Measurements from ENCODE around the gene TP73. TPM values are rescaled to one million over a fixed set of nuclear protein-coding genes. Genes with fewer than 3 reads are reported as not detected.

The TP73 gene
- total RNA-seq, 1 donor from 2014 or later = 1.4 TPM

- Mint-ChIP-seq H3K27ac (no peak overlapping the region), H3K27me3 (ENCODE audit: insufficient read depth) (peaks cover 5% of the 10 kb centered on the region), H3K36me3 (ENCODE audit: low read depth) (no peaks in the 10 kb centered on the region), H3K9me3 (no peaks in the 10 kb centered on the region), H3K4me3 (no peak overlapping the region), H3K4me1 (ENCODE audit: low read depth) (peaks cover 8% of the 10 kb centered on the region)
- intact Hi-C loops (cut with micrococcal nuclease) = loop anchor here (5.0 to 10.0 kb wide), 2 partner anchors 149 to 1571 kb away; partner anchors contain the start of gene TPRG1L
- no peak for DNase-seq (ENCODE audit: low spot score)
Measured at GRCh38 chr1:3773572-3774275, 121.4 kb downstream of the TP73 start.

GRCh38 chr1:3774276-3774945 lies 122.1 kb downstream of the TP73 start:
- peaks cover 5% of the 10 kb centered on the region for H3K27me3 Mint-ChIP-seq (ENCODE audit: insufficient read depth)
- H3K4me1 Mint-ChIP-seq (ENCODE audit: low read depth) = peaks cover 8% of the 10 kb centered on the region
- H3K27ac Mint-ChIP-seq = no peak overlapping the region
- intact Hi-C loops (cut with micrococcal nuclease) = loop anchor here (5.0 to 10.0 kb wide), 2 partner anchors 150 to 1572 kb away; partner anchors contain the start of gene TPRG1L
- no peak for DNase-seq (ENCODE audit: low spot score)
- H3K9me3 Mint-ChIP-seq = no peaks in the 10 kb centered on the region
- H3K36me3 Mint-ChIP-seq (ENCODE audit: low read depth) = peaks cover 1% of the 10 kb centered on the region
- no peak overlapping the region for H3K4me3 Mint-ChIP-seq

DNA sequence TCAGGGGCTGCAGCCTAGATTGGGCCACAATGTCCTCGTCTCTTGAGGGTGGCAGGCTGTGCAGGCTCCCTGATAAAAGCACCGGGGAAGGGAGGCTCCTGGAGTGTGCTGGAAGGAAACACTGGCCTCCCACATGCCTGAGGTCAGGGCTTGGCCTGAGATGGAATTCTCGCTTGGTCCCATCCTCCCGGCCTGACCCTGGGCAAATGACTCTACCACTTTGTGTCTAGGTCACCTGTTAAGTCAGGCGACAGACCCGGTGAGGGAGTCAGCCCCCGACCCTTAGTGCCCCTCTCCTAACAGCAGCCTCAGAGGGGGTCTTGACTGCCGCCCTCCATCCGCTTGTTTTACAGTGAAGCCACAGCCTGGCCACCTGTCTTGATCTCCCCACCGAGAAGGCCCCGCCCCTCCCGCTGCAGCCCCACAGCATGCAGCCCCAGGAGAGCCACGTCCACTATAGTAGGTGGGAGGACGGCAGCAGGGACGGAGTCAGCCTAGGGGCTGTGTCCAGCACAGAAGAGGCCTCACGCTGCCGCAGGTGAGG lies 122.7 kb downstream of the TP73 start:
- Mint-ChIP-seq H3K36me3 (ENCODE audit: low read depth) (peaks cover 4% of the 10 kb centered on the region), H3K4me1 (ENCODE audit: low read depth) (peaks cover 8% of the 10 kb centered on the region), H3K9me3 (no peaks in the 10 kb centered on the region), H3K27me3 (ENCODE audit: insufficient read depth) (peaks cover 5% of the 10 kb centered on the region), H3K27ac (no peak overlapping the region), H3K4me3 (no peak overlapping the region)
- intact Hi-C loops (cut with micrococcal nuclease) = loop anchor here (5.0 to 10.0 kb wide), 2 partner anchors 150 to 1573 kb away; partner anchors contain the start of gene TPRG1L
- DNase-seq (ENCODE audit: low spot score) = no peak

DNA sequence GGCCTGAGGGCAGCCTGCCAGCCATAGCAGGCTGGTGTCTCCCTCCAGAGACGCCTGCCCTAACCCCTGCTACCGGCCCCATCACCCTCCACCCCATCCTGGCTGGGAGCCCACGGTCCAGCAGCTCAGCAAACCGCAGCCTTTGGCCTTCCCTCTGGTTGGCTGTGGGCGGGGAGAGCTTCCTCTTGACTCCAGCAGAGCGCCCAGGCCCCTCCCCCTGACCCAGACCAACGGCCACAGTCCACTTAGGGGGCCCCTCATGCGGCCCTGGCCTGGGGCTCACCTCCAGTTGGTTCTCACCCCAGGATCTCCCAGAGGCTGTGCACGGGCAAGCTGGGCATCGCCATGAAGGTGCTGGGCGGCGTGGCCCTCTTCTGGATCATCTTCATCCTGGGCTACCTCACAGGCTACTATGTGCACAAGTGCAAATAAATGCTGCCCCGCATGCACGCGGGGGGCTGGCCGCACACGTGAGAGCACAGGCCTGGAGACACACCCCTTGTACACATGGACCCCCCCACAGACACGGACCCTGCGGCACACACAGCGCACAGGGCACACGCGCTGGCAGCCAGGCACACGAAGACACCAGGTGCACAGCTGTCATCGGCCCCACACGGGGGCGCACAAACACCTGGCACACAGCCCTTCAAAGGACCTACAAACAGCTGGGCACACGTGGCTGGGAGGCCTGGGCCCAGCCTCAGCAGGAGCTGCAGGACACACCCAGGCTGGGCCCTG lies 123.3 kb downstream of the TP73 start:
- peak; percentile 30 for DNase-seq (ENCODE audit: low spot score)
- Mint-ChIP-seq H3K4me3 (no peak overlapping the region), H3K27ac (no peak overlapping the region), H3K4me1 (ENCODE audit: low read depth) (peaks cover 8% of the 10 kb centered on the region), H3K36me3 (ENCODE audit: low read depth) (peaks cover 6% of the 10 kb centered on the region), H3K27me3 (ENCODE audit: insufficient read depth) (peaks cover 2% of the 10 kb centered on the region), H3K9me3 (no peaks in the 10 kb centered on the region)
- intact Hi-C loops (cut with micrococcal nuclease) = loop anchor here (1.0 to 10.0 kb wide), 3 partner anchors 21 to 151 kb away; partner anchors contain the start of genes LRRC47 and TPRG1L

GRCh38 chr1:3776231-3776961 lies 124.1 kb downstream of the TP73 start:
- Mint-ChIP-seq H3K27me3 (ENCODE audit: insufficient read depth) (peaks cover 2% of the 10 kb centered on the region), H3K4me1 (ENCODE audit: low read depth) (peaks cover 8% of the 10 kb centered on the region), H3K9me3 (no peaks in the 10 kb centered on the region), H3K4me3 (no peak overlapping the region), H3K27ac (no peak overlapping the region), H3K36me3 (ENCODE audit: low read depth) (peaks cover 12% of the 10 kb centered on the region)
- DNase-seq (ENCODE audit: low spot score) = no peak
- intact Hi-C loops (cut with micrococcal nuclease) = loop anchor here (1.0 to 10.0 kb wide), 3 partner anchors 20 to 152 kb away; partner anchors contain the start of genes LRRC47 and TPRG1L

DNA sequence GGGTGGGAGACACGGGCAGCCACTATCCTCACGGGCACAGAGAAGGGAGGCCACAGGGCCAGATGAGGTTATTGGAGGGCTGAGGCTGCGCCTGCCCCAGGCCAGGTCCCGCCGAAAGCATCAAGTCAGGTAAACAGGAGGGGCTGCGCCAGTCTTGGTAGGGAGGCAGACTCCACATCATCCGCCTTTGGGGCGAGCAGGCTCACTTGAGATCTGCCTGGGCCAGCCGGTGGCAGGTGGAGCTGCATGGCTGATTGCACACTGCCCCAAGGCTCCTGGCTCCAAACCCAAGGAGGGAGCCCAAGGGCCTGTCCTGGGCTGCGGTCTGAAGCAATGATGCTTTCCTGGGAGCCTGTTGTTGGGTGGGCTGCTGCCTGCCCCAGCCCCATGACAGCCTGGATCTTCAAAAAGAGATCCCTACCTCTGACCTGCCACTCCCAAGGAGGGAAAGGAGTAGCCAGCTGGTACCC lies 124.8 kb downstream of the TP73 start:
- intact Hi-C loops (cut with micrococcal nuclease) = loop anchor here (10.0 kb wide), 1 partner anchor 152 kb away; the partner anchor contains the start of gene TPRG1L
- H3K9me3 Mint-ChIP-seq = no peaks in the 10 kb centered on the region
- no peak for DNase-seq (ENCODE audit: low spot score)
- H3K27me3 Mint-ChIP-seq (ENCODE audit: insufficient read depth) = no peaks in the 10 kb centered on the region
- H3K36me3 Mint-ChIP-seq (ENCODE audit: low read depth) = peaks cover 15% of the 10 kb centered on the region
- no peak overlapping the region for H3K4me3 Mint-ChIP-seq
- H3K4me1 Mint-ChIP-seq (ENCODE audit: low read depth) = peaks cover 4% of the 10 kb centered on the region
- no peak overlapping the region for H3K27ac Mint-ChIP-seq

DNA sequence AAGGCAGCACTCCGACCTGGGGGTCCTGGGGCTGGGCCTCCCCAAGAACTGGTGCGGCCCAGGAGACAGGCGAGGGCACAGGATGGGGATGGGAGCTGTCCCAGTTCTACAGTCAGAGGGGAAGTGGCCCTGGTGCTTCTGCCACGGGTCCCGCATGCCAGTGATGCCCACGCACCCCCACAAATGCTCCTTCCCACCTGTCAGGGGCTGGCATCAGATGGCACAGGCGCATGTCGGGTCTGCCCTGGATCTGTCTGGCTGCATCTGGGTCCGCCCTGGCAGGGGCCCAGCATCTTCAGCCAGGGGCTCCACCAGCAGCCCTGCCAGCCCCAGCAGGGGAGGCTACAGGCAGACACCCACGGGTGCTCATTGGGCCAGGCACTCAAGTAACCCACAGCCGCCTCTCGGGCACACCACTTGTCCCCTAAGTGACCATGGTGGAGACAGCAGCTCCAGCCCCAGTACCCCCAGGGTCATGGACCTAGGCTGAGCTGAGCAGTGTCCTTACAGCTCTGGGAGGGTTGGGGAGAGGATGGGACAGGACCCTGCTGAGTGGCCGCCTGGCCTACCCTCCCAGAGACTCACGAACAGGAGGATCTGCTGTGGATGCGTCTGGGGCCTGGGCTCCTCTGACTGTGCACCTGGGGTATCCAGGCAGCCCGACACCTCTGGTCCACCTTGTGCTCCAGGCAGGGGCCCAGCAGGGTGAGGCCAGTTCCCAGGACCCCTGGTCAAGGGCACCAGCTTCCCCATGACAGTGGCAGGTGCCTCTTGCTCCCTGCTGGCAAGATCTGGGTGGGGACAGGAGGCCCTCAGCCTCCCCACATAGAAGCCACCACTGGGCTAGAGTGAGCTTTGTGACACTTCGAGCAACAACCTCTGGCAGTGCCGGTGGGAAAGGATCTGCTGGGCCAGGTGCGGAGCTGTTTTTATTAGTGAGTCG lies 125.6 kb downstream of the TP73 start:
- Mint-ChIP-seq H3K4me1 (ENCODE audit: low read depth) (peaks cover 4% of the 10 kb centered on the region), H3K27ac (no peak overlapping the region), H3K36me3 (ENCODE audit: low read depth) (peaks cover 20% of the 10 kb centered on the region), H3K4me3 (no peak overlapping the region), H3K27me3 (ENCODE audit: insufficient read depth) (no peaks in the 10 kb centered on the region), H3K9me3 (no peaks in the 10 kb centered on the region)
- DNase-seq (ENCODE audit: low spot score) = no peak
- intact Hi-C loops (cut with micrococcal nuclease) = loop anchor here (10.0 kb wide), 1 partner anchor 153 kb away; the partner anchor contains the start of gene TPRG1L

GRCh38 chr1:3778590-3779264 lies 126.4 kb downstream of the TP73 start:
- Mint-ChIP-seq H3K4me1 (ENCODE audit: low read depth) (peaks cover 4% of the 10 kb centered on the region), H3K36me3 (ENCODE audit: low read depth) (peaks cover 20% of the 10 kb centered on the region), H3K27ac (no peak overlapping the region), H3K27me3 (ENCODE audit: insufficient read depth) (no peaks in the 10 kb centered on the region), H3K9me3 (no peaks in the 10 kb centered on the region), H3K4me3 (no peak overlapping the region)
- intact Hi-C loops (cut with micrococcal nuclease) = loop anchor here (10.0 kb wide), 1 partner anchor 154 kb away; the partner anchor contains the start of gene TPRG1L
- DNase-seq (ENCODE audit: low spot score) = no peak

DNA sequence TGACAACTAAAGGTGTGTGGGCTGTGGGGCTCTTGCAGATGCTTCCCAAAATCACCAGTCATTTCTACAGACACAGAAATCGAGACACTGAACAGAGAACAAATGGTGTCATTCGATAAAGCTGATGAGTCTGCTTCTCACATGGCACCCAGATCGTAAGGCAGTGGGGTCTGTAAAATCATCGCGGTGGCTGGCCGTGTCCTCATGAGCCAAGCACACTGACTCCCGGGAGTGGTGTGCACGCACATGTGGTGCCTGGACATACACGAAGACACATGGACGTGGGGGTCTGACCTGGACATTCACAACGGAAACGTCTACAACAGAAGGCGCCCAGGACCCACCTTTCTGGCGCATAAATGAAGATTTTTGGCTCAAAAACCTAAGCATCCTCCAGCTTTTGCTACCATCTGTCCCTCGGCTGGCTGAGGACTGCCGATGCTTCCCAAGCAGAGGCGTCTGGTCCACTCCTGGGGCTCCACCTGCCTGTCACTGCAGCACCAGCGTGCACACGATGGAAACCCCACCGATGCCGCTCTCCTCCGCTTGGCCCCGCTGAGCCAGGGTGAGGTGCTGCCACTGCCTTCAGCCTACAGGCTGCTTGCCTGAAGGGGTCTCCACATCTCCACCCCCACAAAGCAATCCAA lies 127.1 kb downstream of the TP73 start:
- H3K27ac Mint-ChIP-seq = no peak overlapping the region
- intact Hi-C loops (cut with micrococcal nuclease) = loop anchor here (10.0 kb wide), 1 partner anchor 155 kb away; the partner anchor contains the start of gene TPRG1L

GRCh38 chr1:3779912-3780416 lies 127.6 kb downstream of the TP73 start:
- Mint-ChIP-seq H3K27me3 (ENCODE audit: insufficient read depth) (no peaks in the 10 kb centered on the region), H3K36me3 (ENCODE audit: low read depth) (peaks cover 28% of the 10 kb centered on the region), H3K27ac (no peak overlapping the region), H3K4me1 (ENCODE audit: low read depth) (peaks cover 4% of the 10 kb centered on the region), H3K9me3 (no peaks in the 10 kb centered on the region), H3K4me3 (no peak overlapping the region)
- no peak for DNase-seq (ENCODE audit: low spot score)
- intact Hi-C loops (cut with micrococcal nuclease) = loop anchor here (10.0 kb wide), 1 partner anchor 155 kb away; the partner anchor contains the start of gene TPRG1L

More for the DNA sequence above, 127.1 kb downstream of the TP73 start:
- no peak for DNase-seq (ENCODE audit: low spot score)
- Mint-ChIP-seq H3K27me3 (ENCODE audit: insufficient read depth) (no peaks in the 10 kb centered on the region), H3K4me3 (no peak overlapping the region), H3K4me1 (ENCODE audit: low read depth) (peaks cover 4% of the 10 kb centered on the region), H3K36me3 (ENCODE audit: low read depth) (peaks cover 26% of the 10 kb centered on the region), H3K9me3 (no peaks in the 10 kb centered on the region)
